ENCODE data around the gene SYNPR.

SYNPR gene

GRCh38 chr3:63386568-63386967, 108.5 kb downstream of the SYNPR start:
- no peak for DNase-seq

GRCh38 chr3:63387568-63387967, 109.5 kb downstream of the SYNPR start:
- no peak for DNase-seq

- DNase-seq = no peak
Measured at GRCh38 chr3:63390710-63391230, 112.7 kb downstream of the SYNPR start.

GRCh38 chr3:63395960-63396359, 117.9 kb downstream of the SYNPR start:
- no peak for DNase-seq

GRCh38 chr3:63400246-63400860, 122.2 kb downstream of the SYNPR start:
- DNase-seq = no peak

- no peak for DNase-seq
Measured at GRCh38 chr3:63405882-63406281, 127.8 kb downstream of the SYNPR start.

GRCh38 chr3:63413523-63413922, 135.4 kb downstream of the SYNPR start:
- DNase-seq = no peak

GRCh38 chr3:63414607-63415006, 136.5 kb downstream of the SYNPR start:
- no peak for DNase-seq

- peak in 1 of 3 experiments; percentile 38 for DNase-seq
Measured at GRCh38 chr3:63429905-63430304, 151.8 kb downstream of the SYNPR start.

GRCh38 chr3:63430875-63431274, 152.8 kb downstream of the SYNPR start:
- DNase-seq = no peak

- DNase-seq = no peak
Measured at GRCh38 chr3:63437858-63438257, 159.8 kb downstream of the SYNPR start.

- no peak for DNase-seq
Measured at GRCh38 chr3:63438826-63439371, 160.8 kb downstream of the SYNPR start.

GRCh38 chr3:63441262-63441661, 163.2 kb downstream of the SYNPR start:
- peak in 1 of 3 experiments; percentile 40 for DNase-seq

- peak in 1 of 3 experiments; percentile 24 for DNase-seq
Measured at GRCh38 chr3:63442918-63443317, 164.8 kb downstream of the SYNPR start.

- DNase-seq = no peak
Measured at GRCh38 chr3:63450023-63450422, 171.9 kb downstream of the SYNPR start.

GRCh38 chr3:63450634-63451363, 172.7 kb downstream of the SYNPR start:
- DNase-seq = no peak

- no peak for DNase-seq
Measured at GRCh38 chr3:63456901-63457300, 178.8 kb downstream of the SYNPR start.

GRCh38 chr3:63458405-63458804, 180.3 kb downstream of the SYNPR start:
- DNase-seq = no peak

- peak in 1 of 3 experiments; percentile 9 for DNase-seq
Measured at GRCh38 chr3:63462732-63463131, 184.6 kb downstream of the SYNPR start.

GRCh38 chr3:63467392-63467791, 189.3 kb downstream of the SYNPR start:
- DNase-seq = peak; percentile 30 to 71 (median 37)

GRCh38 chr3:63470745-63471144, 192.6 kb downstream of the SYNPR start:
- no peak for DNase-seq

GRCh38 chr3:63471781-63472180, 193.7 kb downstream of the SYNPR start:
- DNase-seq = no peak

- peak in 1 of 3 experiments; percentile 2 for DNase-seq
Measured at GRCh38 chr3:63473641-63474166, 195.6 kb downstream of the SYNPR start.

Measured in NCI-H1417 (cell line).